Measurements from ENCODE around the gene F5. TPM values are rescaled to one million over a fixed set of nuclear protein-coding genes. Genes with fewer than 3 reads are reported as not detected.

F5 gene
- total and polyA plus RNA-seq, 10 of the 15 experiments (the other 5 are each of a cell fraction or from before 2014, with no cell fraction given) = under 0.01 to 3.8 (median 0.40) TPM

GRCh38 chr1:169510060-169510459 lies 76.2 kb downstream of the F5 start (continued):
- no peak for TF ChIP-seq ZBTB4 (CRISPR knock-in tag; IDR thresholded peaks at IDR 0.05)

- H3K9me3 ChIP-seq (replicated peaks; ENCODE audit: control insufficient read depth, insufficient read depth, low read length) = no peaks in the 10 kb centered on the region
- H3K4me3 ChIP-seq = no peak overlapping the region
- no TSS peak for BruUV-seq (replicated peaks)
- no peak for FAIRE-seq
- no peak for DNase-seq (ENCODE audit: low read depth, low spot score)
- no peak overlapping the region for H3K9ac ChIP-seq (ENCODE audit: control insufficient read depth, insufficient read depth, low read length)
- H3K4me1 ChIP-seq (ENCODE audit: control insufficient read depth, insufficient read depth, low read length) = no peaks in the 10 kb centered on the region
- in situ Hi-C loops (cut with MboI) = no loop called here
- ChIA-PET RAD21 (ENCODE audit: unreplicated experiment) (no interaction called here), CTCF (interaction anchor here (0.6 to 2.2 kb wide), 4 partner anchors 9 to 73 kb away, joined by 3 to 6 read pairs (median 4); no protein-coding TSS in a partner anchor), POLR2A (no interaction called here), SMC1A (ENCODE audit: uncharacterized antibody, unreplicated experiment) (interaction anchor here (1.3 kb wide), 1 partner anchor 14 kb away, joined by 3 read pairs; no protein-coding TSS in a partner anchor)
- no peaks in the 10 kb centered on the region for H3K79me2 ChIP-seq (ENCODE audit: control insufficient read depth, insufficient read depth, low read length)
- H2AFZ ChIP-seq (ENCODE audit: control insufficient read depth, low read depth, low read length) = no peak overlapping the region
- intact Hi-C loops (cut with micrococcal nuclease; ENCODE audit: unreplicated experiment) = no loop called here
- H4K20me1 ChIP-seq (ENCODE audit: control insufficient read depth, insufficient read depth) = no peaks in the 10 kb centered on the region
- peak; percentile 41; the same call in 1 of the 3 replicates for ATAC-seq
- no peaks in the 10 kb centered on the region for H3K36me3 ChIP-seq (ENCODE audit: control insufficient read depth in 2 of 2, insufficient read depth in 2 of 2, low read length in 1 of 2)
- no peak overlapping the region for H3K4me2 ChIP-seq (ENCODE audit: control insufficient read depth, insufficient read depth)
- WGBS (ENCODE audit: insufficient coverage, insufficient replicate concordance, low lambda C conversion rate, missing lambda C conversion rate) = 91% methylated on average over 1 of the region's 1 CpG
- no peak overlapping the region for H3K27ac ChIP-seq (ENCODE audit: control insufficient read depth, insufficient read depth)
- H3K27me3 ChIP-seq (replicated peaks in 1 of 2; ENCODE audit: control insufficient read depth in 2 of 2, insufficient read depth in 2 of 2, low read length in 1 of 2) = no peaks in the 10 kb centered on the region
- TF ChIP-seq IRF5 (IDR thresholded peaks at IDR 0.05; ENCODE audit: borderline replicate concordance) (no peak), GABPA (IDR thresholded peaks at IDR 0.05; ENCODE audit: low read depth) (no peak), ATF7 (IDR thresholded peaks at IDR 0.05; ENCODE audit: low read depth) (no peak), IRF4 (IDR thresholded peaks at IDR 0.05; ENCODE audit: low read depth, low read length) (no peak), RAD51 (IDR thresholded peaks at IDR 0.05) (no peak), FOXM1 (IDR thresholded peaks at IDR 0.05; ENCODE audit: low read depth, low read length) (no peak), CUX1 (IDR thresholded peaks at IDR 0.05; ENCODE audit: insufficient replicate concordance, low read depth, low read length) (no peak), SKIL (IDR thresholded peaks at IDR 0.05; ENCODE audit: low read depth, poor library complexity, severe bottlenecking) (no peak), SREBF1 (IDR thresholded peaks at IDR 0.05; ENCODE audit: low read length) (no peak), NBN (IDR thresholded peaks at IDR 0.05) (no peak)
These were observed 76.9 kb downstream of the F5 start for GRCh38 chr1:169509354-169509753.

Data from GM12878 (cell line).